Stimulated activated CD8-positive, alpha-beta memory T cell treated with anti-CD3 and anti-CD28 coated beads, Interleukin-4, amount 100 ng/mL, for 1 hour (primary cell): ENCODE results near the gene SLC32A1.

Source experiments
- DNase-seq, 2 donors: peaks; one replicate each; pipeline ENCODE4 v3.0.0-alpha.2; 2020; ENCODE audit warnings: low read depth in 2 of 2, low spot score in 1 of 2

The SLC32A1 gene

GRCh38 chr20:38751360-38751976 lies 27.2 kb downstream of the SLC32A1 start:
- DNase-seq, result no peak

- DNase-seq, result no peak
These were observed 27.7 kb downstream of the SLC32A1 start for GRCh38 chr20:38752029-38752428.

- no peak for DNase-seq
These were observed 30.6 kb downstream of the SLC32A1 start for GRCh38 chr20:38754924-38755323.

DNA sequence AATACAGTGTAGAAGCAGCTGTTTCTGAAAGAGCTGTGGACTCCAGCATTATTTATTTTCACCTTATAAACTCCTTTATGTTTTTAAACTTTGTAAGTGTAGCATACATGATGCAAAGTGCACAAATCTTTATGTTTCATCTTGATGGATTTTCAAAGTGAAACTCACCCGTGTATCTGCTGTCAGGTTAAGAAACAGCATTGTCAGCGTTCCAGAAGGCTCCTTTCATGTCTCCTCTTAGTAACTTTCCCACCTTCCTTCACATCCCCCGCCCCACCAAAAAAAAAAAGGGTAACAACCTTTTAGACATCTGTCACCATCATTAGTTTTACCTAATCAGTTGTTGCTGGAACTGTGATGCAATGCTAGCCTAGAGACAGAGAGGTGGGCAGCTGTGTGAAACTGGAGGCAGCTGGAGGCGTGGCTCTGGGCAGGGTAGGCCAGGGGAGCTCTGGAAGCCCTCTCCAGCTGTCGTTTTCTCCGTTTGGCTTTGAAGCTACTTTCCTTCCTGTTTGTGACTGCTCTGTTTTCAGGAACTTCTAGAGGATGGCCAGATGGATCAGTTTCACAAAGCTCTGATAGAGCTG lies 31.1 kb downstream of the SLC32A1 start:
- DNase-seq, result no peak

DNA sequence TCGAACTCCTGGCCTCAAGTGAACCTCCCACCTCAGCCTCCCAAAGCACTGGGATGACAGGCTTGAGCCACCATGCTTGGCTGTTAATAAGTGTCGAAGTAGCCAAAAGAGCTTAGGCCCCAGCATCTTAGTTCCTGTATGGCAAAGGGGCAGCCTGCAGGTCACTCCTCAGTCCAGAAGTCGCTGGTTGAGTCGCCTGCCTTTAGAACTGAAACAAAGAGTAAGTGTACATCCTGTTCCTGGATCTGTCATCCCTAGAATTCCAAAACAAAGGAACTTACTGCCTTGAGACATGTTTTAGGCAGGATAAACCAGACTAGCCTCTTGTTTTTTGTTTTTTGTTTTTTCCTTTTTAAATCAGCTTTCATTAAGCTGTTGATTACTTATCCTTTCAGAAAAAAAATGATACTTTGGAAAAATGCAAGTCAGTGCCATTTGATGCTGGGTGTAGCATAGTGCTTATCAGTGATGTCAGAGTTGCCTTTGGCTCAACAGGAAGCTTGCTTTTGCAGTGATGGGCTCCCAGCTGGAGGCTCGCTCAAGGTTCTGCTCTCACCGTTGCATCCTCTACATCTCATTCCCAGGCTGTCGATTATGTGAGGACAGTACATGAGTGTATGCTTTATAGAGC lies 33.0 kb downstream of the SLC32A1 start:
- DNase-seq, result no peak

DNA sequence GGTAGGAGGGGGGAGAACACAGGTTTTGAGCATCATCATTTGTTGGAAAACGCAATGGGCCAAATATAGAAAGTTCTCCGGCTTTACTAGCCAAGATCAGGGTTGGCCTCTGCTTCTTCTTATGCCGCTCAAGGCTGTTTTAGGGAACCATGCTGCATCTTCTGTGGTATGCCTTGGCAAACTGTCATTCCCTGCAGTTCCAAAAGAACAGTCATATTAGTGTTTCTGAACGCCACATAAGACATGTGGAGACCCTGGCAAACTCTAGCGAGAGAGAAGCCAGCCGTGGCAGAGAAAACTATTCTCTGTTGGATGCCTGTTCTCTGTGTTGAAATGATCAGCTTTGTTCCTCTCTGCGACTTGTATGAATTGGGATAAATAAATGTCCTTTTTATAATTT lies 34.8 kb downstream of the SLC32A1 start:
- DNase-seq, result no peak

GRCh38 chr20:38760978-38761377 lies 36.7 kb downstream of the SLC32A1 start:
- no peak for DNase-seq

- no peak for DNase-seq
These were observed 37.9 kb downstream of the SLC32A1 start for GRCh38 chr20:38762174-38762573.

DNA sequence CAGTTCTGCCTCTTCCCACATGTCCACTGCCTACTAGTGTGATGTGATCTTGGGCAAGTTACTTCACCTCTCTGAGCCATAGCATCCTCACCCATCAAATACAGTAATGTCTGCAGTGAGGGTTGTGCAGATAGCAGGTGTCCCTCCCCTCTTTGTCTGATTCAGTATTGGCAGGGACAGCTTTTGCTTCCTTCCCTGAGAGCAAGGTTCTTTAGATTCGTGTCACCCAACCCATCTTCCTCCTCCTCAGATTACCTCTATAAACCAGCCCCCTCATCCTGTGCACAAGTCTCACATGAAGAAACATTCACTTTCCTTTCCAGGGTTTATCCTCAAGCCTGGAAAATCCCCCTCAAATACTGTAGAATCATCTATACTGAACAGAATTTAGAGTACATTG lies 39.3 kb downstream of the SLC32A1 start:
- no peak for DNase-seq

- DNase-seq, result no peak
These were observed 40.5 kb downstream of the SLC32A1 start for GRCh38 chr20:38764567-38765318.

GRCh38 chr20:38766071-38766470 lies 41.8 kb downstream of the SLC32A1 start:
- DNase-seq, result no peak

- DNase-seq, result no peak
These were observed 45.4 kb downstream of the SLC32A1 start for GRCh38 chr20:38769376-38770295.

GRCh38 chr20:38770546-38770945 lies 46.3 kb downstream of the SLC32A1 start:
- no peak for DNase-seq

DNA sequence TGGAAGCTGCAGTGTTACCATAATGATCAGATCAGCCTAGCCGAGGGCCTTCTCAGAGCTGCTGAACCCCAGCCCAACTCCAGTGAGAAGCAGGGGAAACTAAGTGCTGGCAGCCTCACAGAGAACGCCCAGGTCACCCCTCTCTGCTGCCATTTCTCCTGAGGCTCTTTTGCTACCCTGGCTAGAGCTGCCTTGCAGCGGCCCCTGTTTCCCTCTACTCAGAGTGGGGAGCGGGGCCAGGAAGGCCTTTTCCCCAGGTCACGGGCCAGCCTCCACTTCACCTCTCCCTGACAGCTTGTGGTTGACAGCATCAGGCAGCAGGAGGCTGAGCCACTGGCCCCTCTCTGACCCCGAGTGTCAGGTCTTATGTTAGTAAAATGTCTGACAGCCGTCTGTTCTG lies 46.7 kb downstream of the SLC32A1 start:
- no peak for DNase-seq

- no peak for DNase-seq
These were observed 47.3 kb downstream of the SLC32A1 start for GRCh38 chr20:38771621-38772020.

DNA sequence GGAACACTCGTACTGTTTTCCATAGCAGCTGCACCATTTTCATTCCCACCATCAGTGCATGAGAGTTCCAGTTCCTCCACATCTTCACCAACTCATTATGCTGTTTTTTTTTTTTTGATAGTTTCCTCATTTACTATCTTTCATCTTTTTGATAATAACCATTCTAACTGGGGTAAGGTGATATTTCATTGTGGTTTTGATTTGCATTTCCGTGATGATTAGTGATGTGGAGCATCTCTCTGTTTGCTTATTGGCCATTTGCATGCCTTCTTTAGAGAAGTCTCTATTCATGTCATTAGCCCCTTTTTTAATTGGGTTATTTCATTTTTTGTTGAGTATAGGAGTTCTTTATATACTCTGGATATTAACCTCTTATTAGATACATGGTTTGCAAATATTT lies 49.9 kb downstream of the SLC32A1 start:
- no peak for DNase-seq

DNA sequence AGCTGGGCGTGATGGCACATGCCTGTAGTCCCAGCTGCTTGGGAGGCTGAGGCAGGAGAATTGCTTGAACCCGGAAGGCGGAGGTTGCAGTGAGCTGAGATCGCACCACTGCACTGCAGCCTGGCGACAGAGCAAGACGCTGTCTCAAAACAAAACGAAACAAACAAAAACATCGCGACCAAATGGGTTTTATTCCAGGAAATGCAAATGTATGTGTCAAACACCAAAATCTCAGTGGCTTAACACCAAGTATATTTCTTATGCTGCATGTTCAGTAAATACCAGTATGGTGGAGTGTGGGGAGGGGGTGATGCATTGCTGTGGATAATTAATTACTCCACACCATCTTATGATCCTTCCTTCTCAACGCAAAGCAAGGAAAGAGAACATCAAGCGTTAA lies 52.1 kb downstream of the SLC32A1 start:
- no peak for DNase-seq
